NCI-H2196 (cell line): ENCODE results near the gene HSD17B8.

Source experiments
- DNase-seq: peaks from one replicate; lab custom pipeline; 2025; ENCODE audit not compliant: unreplicated experiment; lab: John Stamatoyannopoulos, UW

Gene HSD17B8

DNA sequence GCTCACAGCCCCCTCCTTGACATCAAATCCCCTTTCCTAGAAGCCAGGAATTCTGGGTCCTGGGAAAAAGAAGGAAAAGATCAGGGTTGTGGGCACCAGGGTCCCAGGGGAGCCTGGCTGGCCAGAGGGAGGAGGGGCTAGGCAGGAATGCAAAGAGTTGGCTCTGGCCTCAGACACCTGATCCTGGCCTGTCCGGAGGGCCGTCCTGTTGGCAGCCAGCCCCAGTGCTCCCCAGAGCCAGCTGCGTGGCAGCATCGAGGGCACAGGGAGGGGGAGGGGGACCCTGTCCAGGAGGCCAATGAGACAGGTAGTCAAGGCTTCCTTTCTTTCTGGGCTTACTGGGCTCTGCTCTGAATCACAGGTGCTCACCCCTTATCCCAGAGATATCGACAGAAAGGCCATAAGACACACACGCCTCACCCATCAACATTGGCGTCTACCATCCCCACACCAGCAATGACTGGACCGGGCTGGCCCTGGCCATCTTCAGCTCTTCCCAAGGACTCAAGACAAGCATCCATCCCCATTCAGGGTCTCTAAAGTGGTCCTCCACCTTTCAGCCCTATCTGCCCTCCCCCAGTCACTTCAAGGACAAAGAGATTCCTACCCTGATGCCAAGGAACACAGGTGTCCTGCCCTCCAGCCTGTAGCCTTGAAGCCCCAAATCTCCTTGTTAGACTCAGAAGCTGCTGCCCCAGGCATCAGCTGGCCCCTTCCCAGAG, 12.9 kb upstream of the HSD17B8 start:
- peak; percentile 88 for DNase-seq

DNA sequence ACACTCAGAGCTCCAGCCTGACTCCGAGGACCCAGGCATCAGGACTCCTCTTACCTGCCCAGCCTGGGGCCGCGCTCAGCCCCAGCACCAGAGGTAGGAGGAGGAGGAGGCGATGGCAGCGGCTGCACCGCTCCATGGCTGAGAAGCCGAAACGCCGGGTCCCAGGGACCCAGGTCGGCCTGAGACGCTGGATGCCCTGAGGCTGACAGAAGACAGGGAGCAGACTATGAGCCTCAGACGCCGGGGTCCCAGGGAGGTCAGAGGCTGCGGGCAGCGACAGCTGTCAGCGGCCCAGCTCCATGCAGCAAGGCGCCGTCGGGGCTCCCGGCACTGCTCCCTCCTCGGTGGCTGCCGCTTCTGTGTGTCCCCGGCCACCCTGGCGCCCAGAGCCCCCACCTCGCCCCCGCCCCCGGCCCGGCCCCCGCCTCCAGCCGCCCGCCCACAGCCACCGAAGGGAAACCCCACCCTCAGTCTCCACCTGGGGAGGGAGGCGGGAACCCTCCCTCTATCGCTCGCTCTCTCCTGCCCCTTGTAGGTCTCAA, 12.3 kb upstream of the HSD17B8 start, which contains the start of gene COL11A2:
COL11A2 (minus strand) TSS at position 363 of the 542 bp plus-strand sequence; CDS start at position 136, 227 bp downstream.
- DNase-seq = no peak

GRCh38 chr6:33192671-33193602, 11.5 kb upstream of the HSD17B8 start:
- no peak for DNase-seq

DNA sequence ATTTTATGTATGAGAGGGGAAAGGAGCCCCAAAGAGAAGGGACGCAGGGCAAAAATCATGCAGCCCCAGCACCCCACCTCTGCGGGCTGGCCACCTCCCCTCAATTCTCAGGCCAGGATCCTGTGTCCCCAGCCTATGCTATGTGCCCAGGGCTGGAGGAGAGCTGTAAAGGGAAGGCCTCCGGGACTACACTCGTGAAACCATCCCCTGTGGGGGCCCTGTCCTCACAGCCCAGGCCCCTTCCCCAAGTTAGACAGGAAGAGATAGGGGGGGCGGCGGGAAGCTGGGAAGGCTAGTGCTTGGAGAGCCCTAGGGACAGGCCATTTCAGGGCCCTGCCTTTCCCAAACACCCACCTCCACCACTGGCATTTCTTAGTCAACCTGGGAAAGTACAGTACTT, 10.8 kb upstream of the HSD17B8 start:
- no peak for DNase-seq

DNA sequence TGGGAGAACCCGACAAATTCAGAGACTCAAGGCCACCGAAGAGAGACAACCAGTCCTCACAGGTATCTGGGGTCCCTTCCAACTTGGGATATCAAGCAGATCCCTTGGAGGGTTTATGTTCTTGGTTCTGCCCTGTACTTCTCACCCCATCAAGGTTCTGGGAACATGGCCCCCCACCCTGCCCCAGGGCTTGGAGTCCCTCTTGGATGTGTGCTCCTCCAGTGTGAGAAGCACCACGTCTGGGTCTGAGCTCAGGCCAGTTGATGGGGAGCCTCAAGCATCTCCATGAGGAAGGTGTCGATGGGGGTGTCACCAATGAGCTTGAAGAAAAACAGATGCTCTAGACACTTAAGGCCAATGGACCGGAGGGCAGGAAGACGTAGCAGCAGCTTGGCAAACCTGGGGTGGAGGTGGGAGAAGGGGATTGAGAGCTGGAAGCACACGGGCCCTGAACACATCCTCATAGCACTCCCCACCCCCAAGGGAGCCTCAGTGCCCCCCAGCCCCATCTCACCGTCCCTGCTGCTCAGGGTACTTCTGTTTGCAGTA, 9.9 kb upstream of the HSD17B8 start:
- DNase-seq = no peak

GRCh38 chr6:33195304-33196165, 8.9 kb upstream of the HSD17B8 start:
- DNase-seq = no peak

DNA sequence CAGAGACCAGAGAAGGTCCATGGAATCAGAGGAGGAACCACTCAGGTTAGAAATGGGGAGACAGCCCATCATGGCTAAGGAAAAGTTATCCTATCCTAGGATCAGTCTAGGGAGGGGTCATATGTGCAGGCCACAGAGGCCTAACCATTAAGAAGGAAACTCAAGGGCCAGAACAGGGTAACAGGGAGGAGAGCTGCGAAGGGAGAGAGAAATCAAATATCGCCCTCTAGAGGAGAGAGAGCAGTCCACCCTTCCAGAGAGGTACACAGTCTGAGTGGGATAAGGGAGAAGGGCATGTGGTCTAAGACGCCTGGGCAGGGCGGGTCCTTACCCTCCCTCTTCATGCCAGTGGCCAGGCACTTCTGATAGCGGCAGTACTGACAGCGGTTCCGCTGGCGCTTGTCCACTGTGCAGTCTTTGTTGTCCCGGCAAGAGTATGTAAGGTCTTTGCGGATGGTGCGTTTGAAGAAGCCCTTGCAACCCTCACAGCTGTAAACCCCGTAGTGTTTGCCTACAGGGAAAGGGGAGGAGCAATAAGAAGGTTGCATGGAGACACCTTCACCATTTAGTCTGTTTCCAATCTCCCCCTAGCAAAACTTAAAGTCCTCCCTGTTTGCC, 6.9 kb upstream of the HSD17B8 start:
- DNase-seq = peak; percentile 93

DNA sequence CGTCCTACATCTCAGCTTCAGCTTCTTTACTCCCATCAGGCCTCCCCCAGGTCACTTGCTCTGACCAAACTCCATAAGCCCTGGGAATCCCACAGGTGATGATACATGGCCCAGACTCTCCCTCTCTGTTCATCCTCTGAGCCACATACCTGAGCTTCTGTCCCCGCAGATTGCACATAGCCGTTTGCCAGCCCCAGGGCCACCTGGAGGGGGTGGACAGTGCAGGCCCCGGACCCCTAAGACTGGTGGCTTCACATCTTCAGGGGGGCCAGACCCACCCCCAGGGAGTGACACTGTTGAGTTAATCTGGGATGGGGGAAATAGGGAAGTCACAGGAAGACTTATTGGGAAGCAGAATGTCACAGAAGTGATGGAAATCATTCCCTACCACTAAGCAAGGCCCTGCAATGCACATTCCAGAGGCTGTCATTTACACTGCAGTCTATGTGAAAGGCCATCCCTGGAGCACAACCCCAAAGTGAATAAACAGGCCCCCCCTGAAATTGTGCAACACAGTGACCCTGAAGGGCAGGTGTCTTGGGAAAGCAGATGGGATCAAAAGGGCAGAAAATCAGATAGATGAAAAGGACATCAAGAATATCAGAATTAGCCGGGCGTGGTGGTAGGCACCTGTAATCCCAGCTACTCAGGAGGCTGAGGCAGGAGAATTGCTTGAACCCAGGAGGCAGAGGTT, 6.1 kb upstream of the HSD17B8 start:
- DNase-seq = no peak

GRCh38 chr6:33198853-33199436, 5.5 kb upstream of the HSD17B8 start:
- no peak for DNase-seq

- peak; percentile 92 for DNase-seq
Measured at GRCh38 chr6:33199687-33200218, 4.7 kb upstream of the HSD17B8 start.

DNA sequence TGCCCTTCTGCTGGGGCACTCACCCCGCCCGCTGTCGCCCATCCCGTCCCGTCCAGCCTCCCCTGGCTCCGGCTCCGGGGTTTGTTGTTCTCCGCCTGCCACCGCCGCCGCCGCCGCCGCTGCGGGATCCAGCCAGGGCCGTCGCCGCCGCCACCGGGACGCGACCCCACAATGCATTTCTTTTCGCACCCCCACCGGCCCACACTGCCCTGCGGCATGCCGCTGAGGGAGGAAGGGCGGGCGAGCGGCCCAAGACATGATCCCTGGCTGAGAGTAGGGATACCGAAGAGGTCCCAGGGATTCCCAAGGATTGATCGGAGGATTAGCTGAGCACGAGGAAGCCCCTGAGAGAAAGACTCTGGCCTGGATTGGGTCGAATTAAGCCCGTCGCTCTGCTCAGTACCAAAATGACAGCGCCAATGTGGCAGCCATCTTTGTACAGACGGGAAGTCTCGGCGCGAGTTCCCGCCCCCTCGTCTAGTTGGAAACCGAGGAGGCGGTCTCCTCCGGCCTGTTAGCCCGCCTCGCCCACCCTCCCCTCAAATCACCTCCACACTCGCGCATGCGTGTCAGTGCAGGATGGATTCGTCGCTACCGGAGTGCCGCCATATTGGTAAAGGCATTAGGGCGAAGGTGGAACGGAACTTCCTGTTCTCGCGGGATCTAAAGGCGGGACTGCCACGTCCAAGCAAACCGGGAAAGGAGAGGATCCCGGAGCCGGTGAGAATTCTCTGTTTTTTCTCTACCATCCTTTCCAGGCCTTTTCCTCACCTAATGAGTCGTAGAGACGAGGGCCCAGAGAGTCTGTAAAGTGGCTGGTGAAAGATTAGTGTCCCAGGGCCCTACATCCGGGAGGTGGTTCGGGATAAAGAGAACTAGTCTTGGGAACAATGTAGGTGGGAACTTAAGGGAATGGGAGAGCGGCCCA, 4.0 kb upstream of the HSD17B8 start, which contains the start of the genes RXRB and SLC39A7:
RXRB (minus strand) TSS at position 447 of the 928 bp plus-strand sequence; CDS start at position 258, 189 bp downstream.
SLC39A7 (plus strand) TSS at position 649 of the 928 bp plus-strand sequence. CDS start 379 bp downstream, outside the sequence.
- DNase-seq = peak; percentile 100

DNA sequence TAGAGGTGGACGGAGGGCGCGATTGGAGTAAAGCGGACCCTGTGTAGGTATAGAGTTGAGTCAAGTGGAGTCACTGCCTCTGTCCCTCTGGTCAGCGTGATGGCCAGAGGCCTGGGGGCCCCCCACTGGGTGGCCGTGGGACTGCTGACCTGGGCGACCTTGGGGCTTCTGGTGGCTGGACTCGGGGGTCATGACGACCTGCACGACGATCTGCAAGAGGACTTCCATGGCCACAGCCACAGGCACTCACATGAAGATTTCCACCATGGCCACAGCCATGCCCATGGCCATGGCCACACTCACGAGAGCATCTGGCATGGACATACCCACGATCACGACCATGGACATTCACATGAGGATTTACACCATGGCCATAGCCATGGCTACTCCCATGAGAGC, 3.3 kb upstream of the HSD17B8 start:
- DNase-seq = no peak

DNA sequence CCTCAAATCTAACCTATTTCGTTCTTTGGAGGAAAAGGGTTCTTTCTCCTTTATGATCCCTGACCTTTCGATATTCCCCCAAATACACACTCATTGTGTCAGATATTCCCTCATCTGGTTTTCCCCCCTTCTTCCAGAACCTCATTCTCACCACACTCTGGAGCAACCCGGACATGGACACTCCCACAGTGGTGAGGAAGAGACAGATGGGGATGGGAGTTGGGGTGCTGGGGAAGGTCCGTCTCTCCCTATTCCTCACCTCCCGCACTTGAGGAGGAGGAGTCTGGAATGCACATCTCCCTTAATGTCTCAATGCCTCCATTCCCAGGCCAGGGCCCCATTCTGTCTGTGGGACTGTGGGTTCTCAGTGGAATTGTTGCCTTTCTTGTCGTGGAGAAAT, 2.5 kb upstream of the HSD17B8 start:
- no peak for DNase-seq

DNA sequence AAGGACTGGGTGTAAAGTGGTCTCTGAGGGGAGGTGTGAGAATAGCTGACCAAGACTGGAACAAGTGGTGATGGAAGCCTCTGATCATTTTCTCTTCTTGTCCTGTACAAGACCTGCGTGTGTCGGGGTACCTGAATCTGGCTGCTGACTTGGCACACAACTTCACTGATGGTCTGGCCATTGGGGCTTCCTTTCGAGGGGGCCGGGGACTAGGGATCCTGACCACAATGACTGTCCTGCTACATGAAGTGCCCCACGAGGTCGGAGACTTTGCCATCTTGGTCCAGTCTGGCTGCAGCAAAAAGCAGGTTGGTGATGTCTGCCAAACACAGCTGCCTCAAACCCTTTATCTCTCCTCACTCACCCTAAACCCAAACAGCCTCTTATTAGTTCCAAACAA, 1.7 kb upstream of the HSD17B8 start:
- no peak for DNase-seq

GRCh38 chr6:33203443-33204164, 851 bp upstream of the HSD17B8 start:
- DNase-seq = no peak

DNA sequence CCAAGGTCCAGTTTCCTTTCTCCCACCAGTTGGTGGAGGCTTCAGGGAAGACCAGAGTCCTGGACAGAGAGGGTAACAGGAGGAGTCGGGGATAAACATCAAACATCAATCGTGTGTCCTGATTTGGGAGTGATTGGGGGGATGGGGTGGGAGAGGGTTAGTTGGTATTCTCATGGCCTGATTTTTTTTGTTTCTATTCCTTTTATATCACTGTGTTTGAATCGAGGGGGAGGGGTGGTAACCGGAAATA, 365 bp upstream of the HSD17B8 start:
- no peak for DNase-seq
